ENCODE results near the gene CMSS1.

Gene CMSS1

DNA sequence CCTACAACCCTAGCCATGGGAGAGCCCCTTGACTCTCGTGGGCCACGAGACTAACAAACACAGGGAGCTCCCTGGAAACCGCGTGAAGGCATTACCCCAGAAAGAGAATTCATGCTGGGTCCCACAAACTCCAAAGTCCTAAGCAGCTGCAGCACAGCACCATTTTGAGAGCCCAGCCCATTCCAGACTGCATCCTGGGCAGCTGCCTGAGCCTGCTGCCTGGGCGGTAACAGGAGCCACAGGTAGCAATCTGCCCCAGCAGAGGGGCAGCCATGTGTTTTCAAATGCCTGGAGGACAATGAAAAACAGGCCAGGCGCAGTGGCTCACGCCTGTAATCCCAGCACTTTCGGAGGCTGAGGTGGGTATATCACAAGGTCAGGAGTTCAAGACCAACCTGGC lies 380.2 kb downstream of the CMSS1 start:
- H3K27me3 ChIP-seq (ENCODE audit: insufficient read depth, insufficient read length) = no peaks in the 10 kb centered on the region
- peaks cover 16% of the 10 kb centered on the region; the same call in 1 of the 2 replicates for H3K9me3 ChIP-seq (ENCODE audit: insufficient read depth, low read length)
- DNase-seq (ENCODE audit: low read depth, low spot score) = no peak
- H3K4me3 ChIP-seq (ENCODE audit: insufficient read length, low read depth) = no peak overlapping the region
- no peaks in the 10 kb centered on the region for H3K36me3 ChIP-seq (ENCODE audit: insufficient read depth, insufficient read length, low read length)
- H3K9ac ChIP-seq (ENCODE audit: insufficient read length, low read depth) = no peak overlapping the region
- no peaks in the 10 kb centered on the region for H3K4me1 ChIP-seq (ENCODE audit: insufficient read depth, insufficient read length)
- TF ChIP-seq ZNF274 (IDR thresholded peaks at IDR 0.05; ENCODE audit: low read depth, low read length) = no peak
- no peak for TF ChIP-seq YY1 (IDR thresholded peaks at IDR 0.05; ENCODE audit: insufficient read depth, insufficient read length)
- no peak for TF ChIP-seq SUZ12 (IDR thresholded peaks at IDR 0.05; ENCODE audit: extremely low read depth, insufficient read depth, insufficient read length)

DNA sequence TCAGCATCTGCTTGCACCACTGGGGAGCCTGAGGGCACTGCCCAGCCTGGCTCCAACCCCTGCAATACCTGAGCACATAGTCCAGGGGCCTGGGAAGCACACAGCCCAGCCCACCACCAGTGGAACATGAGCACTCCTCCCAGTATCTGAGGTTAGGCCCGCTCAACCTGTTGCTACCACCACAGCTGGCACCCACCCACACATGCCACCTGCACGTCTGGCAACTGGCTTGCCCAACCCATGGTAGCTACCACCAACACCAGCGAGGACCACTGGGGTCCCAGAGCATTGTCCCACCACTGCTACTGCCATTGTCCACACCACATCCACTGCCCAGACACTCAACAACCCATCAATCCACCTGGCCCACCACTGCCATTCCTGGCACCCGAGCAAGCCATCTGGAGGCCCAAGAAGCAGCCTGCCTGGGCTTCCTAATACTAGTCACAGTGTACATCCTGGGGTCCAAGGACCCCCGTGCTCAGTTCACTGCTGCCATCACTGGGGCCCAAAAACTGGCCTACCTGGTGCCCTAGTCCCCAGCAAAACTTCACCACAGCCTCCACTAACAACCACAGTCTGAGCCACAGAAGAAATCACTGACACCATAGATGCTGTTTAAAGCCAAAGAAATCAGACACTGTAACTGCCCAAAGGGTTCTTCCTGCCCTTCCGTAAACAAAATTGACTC lies 381.1 kb downstream of the CMSS1 start:
- H3K27me3 ChIP-seq (ENCODE audit: insufficient read depth, insufficient read length) = no peaks in the 10 kb centered on the region
- H3K36me3 ChIP-seq (ENCODE audit: insufficient read depth, insufficient read length, low read length) = no peaks in the 10 kb centered on the region
- DNase-seq (ENCODE audit: low read depth, low spot score) = no peak
- no peaks in the 10 kb centered on the region for H3K4me1 ChIP-seq (ENCODE audit: insufficient read depth, insufficient read length)
- no peak overlapping the region for H3K4me3 ChIP-seq (ENCODE audit: insufficient read length, low read depth)
- H3K9me3 ChIP-seq (ENCODE audit: insufficient read depth, low read length) = peaks cover 16% of the 10 kb centered on the region; the same call in 1 of the 2 replicates
- TF ChIP-seq ZNF274 (IDR thresholded peaks at IDR 0.05; ENCODE audit: low read depth, low read length) = no peak
- no peak overlapping the region for H3K9ac ChIP-seq (ENCODE audit: insufficient read length, low read depth)

DNA sequence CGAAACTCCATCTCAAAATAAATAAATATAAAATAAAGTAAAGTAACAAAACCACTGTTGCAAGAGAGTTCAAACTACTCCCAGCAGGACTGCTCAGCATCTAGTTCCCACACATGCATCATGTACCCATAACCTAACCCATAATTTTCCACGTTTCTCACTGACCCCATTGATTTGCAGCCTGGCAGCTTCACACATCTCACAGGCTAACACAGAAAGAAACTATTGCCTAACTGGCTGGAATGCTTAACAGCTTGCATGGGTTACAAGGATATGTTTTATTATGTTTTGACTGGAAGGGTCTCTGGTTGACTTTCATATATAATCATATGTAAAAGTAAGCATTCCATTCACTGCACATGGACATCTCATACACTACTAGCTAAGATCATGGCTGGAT lies 387.5 kb downstream of the CMSS1 start:
- no peaks in the 10 kb centered on the region for H3K27me3 ChIP-seq (ENCODE audit: insufficient read depth, insufficient read length)
- DNase-seq (ENCODE audit: low read depth, low spot score) = no peak
- H3K4me3 ChIP-seq (ENCODE audit: insufficient read length, low read depth) = no peak overlapping the region
- H3K9me3 ChIP-seq (ENCODE audit: insufficient read depth, low read length) = peaks cover 3% of the 10 kb centered on the region; the same call in 1 of the 2 replicates
- TF ChIP-seq SUZ12 (IDR thresholded peaks at IDR 0.05; ENCODE audit: extremely low read depth, insufficient read depth, insufficient read length) (no peak), ZNF274 (IDR thresholded peaks at IDR 0.05; ENCODE audit: low read depth, low read length) (no peak), YY1 (IDR thresholded peaks at IDR 0.05; ENCODE audit: insufficient read depth, insufficient read length) (no peak)
- no peak overlapping the region for H3K9ac ChIP-seq (ENCODE audit: insufficient read length, low read depth)
- no peaks in the 10 kb centered on the region for H3K36me3 ChIP-seq (ENCODE audit: insufficient read depth, insufficient read length, low read length)
- H3K4me1 ChIP-seq (ENCODE audit: insufficient read depth, insufficient read length) = peaks cover under 1% of the 10 kb centered on the region

DNA sequence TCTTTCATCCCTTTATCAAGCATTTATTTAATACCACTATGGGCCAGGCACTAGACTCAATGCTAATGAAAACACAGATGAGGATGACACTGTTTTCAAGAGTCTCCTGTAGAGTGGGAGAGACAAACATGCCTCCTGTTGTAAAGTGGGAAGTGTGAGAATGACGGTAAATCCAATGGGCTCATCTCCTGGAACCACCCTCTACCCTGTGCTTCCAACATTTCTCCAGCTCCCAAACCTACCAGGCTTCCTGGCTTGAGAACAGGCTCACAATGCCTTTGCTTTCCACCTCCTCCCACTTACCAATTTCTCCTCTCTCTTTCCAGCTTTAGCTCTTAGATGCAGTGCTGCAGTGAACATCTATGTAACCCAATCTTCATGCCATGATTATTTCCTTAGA lies 389.0 kb downstream of the CMSS1 start:
- Histone ChIP-seq H3K4me1 (ENCODE audit: insufficient read depth, insufficient read length) (peaks cover 3% of the 10 kb centered on the region), H3K36me3 (ENCODE audit: insufficient read depth, insufficient read length, low read length) (no peaks in the 10 kb centered on the region), H3K9me3 (ENCODE audit: insufficient read depth, low read length) (peaks cover 3% of the 10 kb centered on the region; the same call in 1 of the 2 replicates), H3K9ac (ENCODE audit: insufficient read length, low read depth) (no peak overlapping the region), H3K27me3 (ENCODE audit: insufficient read depth, insufficient read length) (peaks cover under 1% of the 10 kb centered on the region), H3K4me3 (ENCODE audit: insufficient read length, low read depth) (no peak overlapping the region)
- TF ChIP-seq YY1 (IDR thresholded peaks at IDR 0.05; ENCODE audit: insufficient read depth, insufficient read length) = no peak
- TF ChIP-seq SUZ12 (IDR thresholded peaks at IDR 0.05; ENCODE audit: extremely low read depth, insufficient read depth, insufficient read length) = no peak
- TF ChIP-seq ZNF274 (IDR thresholded peaks at IDR 0.05; ENCODE audit: low read depth, low read length) = no peak
- no peak for DNase-seq (ENCODE audit: low read depth, low spot score)

DNA sequence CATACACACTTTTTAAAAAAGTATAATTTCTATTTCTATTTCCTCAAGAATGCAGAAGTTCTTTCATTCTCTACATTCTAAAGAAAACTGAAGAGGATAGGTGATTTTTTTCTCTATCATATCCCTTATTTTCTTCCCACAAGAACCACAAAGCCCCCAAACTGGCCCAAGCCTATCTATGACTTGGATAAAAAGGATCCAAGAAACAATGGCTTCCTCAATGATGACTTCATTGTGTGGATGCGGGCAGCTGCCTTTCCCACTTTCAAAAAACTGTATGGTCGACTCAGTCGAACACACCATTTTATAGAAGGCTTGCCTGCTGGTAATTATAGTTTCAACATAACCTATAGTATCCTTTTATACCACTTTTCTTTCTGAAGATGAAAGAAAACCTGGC lies 390.2 kb downstream of the CMSS1 start:
- TF ChIP-seq YY1 (IDR thresholded peaks at IDR 0.05; ENCODE audit: insufficient read depth, insufficient read length) = no peak
- TF ChIP-seq SUZ12 (IDR thresholded peaks at IDR 0.05; ENCODE audit: extremely low read depth, insufficient read depth, insufficient read length) = no peak
- TF ChIP-seq ZNF274 (IDR thresholded peaks at IDR 0.05; ENCODE audit: low read depth, low read length) = no peak
- Histone ChIP-seq H3K9me3 (ENCODE audit: insufficient read depth, low read length) (peaks cover 3% of the 10 kb centered on the region; the same call in 1 of the 2 replicates), H3K36me3 (ENCODE audit: insufficient read depth, insufficient read length, low read length) (no peaks in the 10 kb centered on the region), H3K27me3 (ENCODE audit: insufficient read depth, insufficient read length) (peaks cover 4% of the 10 kb centered on the region), H3K4me1 (ENCODE audit: insufficient read depth, insufficient read length) (peaks cover 3% of the 10 kb centered on the region), H3K4me3 (ENCODE audit: insufficient read length, low read depth) (no peak overlapping the region), H3K9ac (ENCODE audit: insufficient read length, low read depth) (no peak overlapping the region)
- no peak for DNase-seq (ENCODE audit: low read depth, low spot score)

DNA sequence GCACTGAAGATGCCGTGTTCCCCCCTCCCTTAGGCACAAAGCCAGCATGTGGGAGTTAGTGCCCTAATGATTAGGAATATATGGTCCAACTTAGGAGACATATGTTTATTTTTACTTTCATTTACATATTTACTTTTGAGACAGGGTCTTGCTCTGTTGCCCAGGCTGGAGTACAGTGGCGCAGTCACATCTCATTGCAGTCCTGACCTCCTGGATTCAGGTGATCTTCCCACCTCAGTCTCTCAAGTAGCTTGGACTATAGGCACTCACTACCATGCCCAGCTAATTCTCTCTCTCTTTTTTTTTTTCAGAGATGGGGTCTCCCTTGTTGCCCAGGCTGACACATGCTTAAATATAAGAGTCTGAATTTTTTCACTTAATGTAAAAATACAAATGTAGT lies 391.5 kb downstream of the CMSS1 start:
- H3K27me3 ChIP-seq (ENCODE audit: insufficient read depth, insufficient read length) = peaks cover 7% of the 10 kb centered on the region
- H3K9me3 ChIP-seq (ENCODE audit: insufficient read depth, low read length) = no peaks in the 10 kb centered on the region
- no peaks in the 10 kb centered on the region for H3K36me3 ChIP-seq (ENCODE audit: insufficient read depth, insufficient read length, low read length)
- H3K9ac ChIP-seq (ENCODE audit: insufficient read length, low read depth) = no peak overlapping the region
- TF ChIP-seq ZNF274 (IDR thresholded peaks at IDR 0.05; ENCODE audit: low read depth, low read length) = no peak
- TF ChIP-seq YY1 (IDR thresholded peaks at IDR 0.05; ENCODE audit: insufficient read depth, insufficient read length) = no peak
- TF ChIP-seq SUZ12 (IDR thresholded peaks at IDR 0.05; ENCODE audit: extremely low read depth, insufficient read depth, insufficient read length) = no peak
- DNase-seq (ENCODE audit: low read depth, low spot score) = no peak
- peaks cover 3% of the 10 kb centered on the region for H3K4me1 ChIP-seq (ENCODE audit: insufficient read depth, insufficient read length)
- H3K4me3 ChIP-seq (ENCODE audit: insufficient read length, low read depth) = no peak overlapping the region

DNA sequence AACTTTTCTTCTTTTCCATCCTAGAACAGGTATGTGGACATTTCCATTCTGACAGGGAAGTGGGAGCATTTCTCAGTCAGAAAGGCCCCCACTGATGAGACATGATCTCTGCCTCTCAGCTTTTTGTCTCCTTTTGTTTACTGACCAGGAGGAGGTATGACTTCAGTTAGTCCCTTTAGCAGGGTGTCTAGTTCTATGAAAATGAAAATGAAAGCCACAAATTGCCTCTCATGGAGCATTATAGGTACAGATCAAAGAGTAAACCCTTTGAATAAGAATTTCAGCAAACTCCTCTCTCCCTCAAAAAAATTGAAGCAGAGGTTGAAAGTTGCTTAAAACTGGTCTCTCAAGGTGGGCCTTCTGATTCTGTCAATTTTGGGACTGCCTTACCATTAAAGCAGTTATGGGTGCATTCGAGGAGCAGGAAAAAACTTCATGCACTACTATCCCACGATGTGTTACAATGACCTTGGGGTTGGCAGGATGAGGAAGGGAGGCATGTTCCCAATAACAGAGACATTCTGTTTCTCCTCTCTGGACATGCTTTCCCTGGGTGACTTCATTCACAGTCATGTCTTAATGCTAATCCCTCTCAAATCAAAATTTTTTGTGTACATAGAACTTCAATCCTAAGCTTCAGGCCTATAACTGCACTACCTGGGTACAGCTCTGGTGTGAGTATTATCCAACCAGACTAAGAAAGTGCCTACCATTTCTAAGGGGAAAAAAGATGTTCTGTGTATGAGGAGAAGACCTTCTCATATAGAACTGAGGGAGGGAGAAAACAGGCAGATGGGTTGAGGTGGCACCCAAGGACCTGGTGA lies 392.5 kb downstream of the CMSS1 start:
- Histone ChIP-seq H3K36me3 (ENCODE audit: insufficient read depth, insufficient read length, low read length) (no peaks in the 10 kb centered on the region), H3K4me3 (ENCODE audit: insufficient read length, low read depth) (no peak overlapping the region), H3K9me3 (ENCODE audit: insufficient read depth, low read length) (no peaks in the 10 kb centered on the region), H3K4me1 (ENCODE audit: insufficient read depth, insufficient read length) (peaks cover 3% of the 10 kb centered on the region), H3K9ac (ENCODE audit: insufficient read length, low read depth) (no peak overlapping the region), H3K27me3 (ENCODE audit: insufficient read depth, insufficient read length) (peaks cover 7% of the 10 kb centered on the region)
- TF ChIP-seq SUZ12 (IDR thresholded peaks at IDR 0.05; ENCODE audit: extremely low read depth, insufficient read depth, insufficient read length) (no peak), YY1 (IDR thresholded peaks at IDR 0.05; ENCODE audit: insufficient read depth, insufficient read length) (no peak), ZNF274 (IDR thresholded peaks at IDR 0.05; ENCODE audit: low read depth, low read length) (no peak)
- no peak for DNase-seq (ENCODE audit: low read depth, low spot score)
